ENCODE measurements around the gene INCA1. TPM values are rescaled to one million over a fixed set of nuclear protein-coding genes. Genes with fewer than 3 reads are reported as not detected.

INCA1 gene
- total and polyA plus RNA-seq, 2 donors (not counting 3 experiments of a cell fraction or from before 2014, with no cell fraction given) = 0.71 to 1.0 TPM

DNA sequence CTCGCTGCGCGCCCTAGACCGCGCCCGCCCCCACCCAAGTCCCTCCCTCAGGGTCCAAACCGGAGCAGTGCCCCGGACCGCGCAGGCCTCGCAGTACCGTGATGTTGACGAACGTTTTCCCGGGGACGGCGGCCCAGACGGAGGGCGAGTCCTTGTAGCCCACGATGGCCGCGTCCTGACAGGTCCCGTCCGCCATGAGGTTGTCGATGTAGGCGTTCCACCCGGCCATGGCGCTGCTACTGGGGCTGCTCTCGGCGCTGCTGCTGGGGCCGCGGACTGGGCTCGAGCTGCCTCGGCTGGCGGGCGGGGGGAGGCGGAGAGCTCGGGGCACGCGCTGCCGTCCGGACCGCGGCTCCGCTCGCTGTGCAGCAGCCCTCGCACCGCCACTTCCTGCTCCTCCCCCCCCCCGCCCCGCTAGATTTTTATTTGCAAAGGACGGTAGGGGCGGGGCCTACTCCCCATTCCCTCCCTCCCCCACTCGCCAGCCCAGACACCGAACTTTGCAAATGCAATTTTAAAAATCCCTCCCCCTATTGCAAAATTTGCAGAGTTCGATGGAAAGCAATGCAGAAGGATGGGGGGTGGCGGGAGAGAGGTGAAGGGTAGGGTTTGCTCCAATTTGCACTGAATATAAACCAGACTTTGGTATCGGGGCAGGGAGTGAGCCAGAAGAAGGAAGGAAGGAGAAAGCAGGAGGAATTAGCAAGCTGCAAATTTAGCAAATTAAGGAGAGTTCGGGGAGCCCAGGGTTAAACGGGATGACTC, 49.0 kb downstream of the INCA1 start, which contains the start of gene PFN1:
Gene PFN1 (minus strand): TSS at position 365 of the 765 bp plus-strand sequence. CDS start 136 bp downstream, at position 229.
- peak within 1 kb of the TSS; percentile 88 for H3K4me2 ChIP-seq (ENCODE audit: insufficient read depth, low read length)
- no peaks in the 10 kb centered on the region for H4K20me1 ChIP-seq (replicated peaks; ENCODE audit: control insufficient read depth, extremely low read depth, insufficient read depth, low read length)
- FAIRE-seq (peak; percentile 77), DNase-seq (ENCODE audit: low read depth, low spot score) (peak; percentile 81)
- ChIA-PET POLR2A (interaction anchor here (0.6 to 2.3 kb wide), 2 partner anchors 10 to 19 kb away, joined by 4 to 18 read pairs; partner anchors contain the start of gene SPAG7), CTCF (interaction anchor here (0.7 to 2.8 kb wide), 4 partner anchors 17 to 46 kb away, joined by 3 to 12 read pairs (median 3); partner anchors contain the start of gene CHRNE)
- BruUV-seq (replicated peaks) = no TSS peak
- TF ChIP-seq, protein P1, sequence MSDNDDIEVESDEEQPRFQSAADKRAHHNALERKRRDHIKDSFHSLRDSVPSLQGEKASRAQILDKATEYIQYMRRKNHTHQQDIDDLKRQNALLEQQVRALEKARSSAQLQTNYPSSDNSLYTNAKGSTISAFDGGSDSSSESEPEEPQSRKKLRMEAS (IDR thresholded peaks at IDR 0.05; ENCODE audit: insufficient read depth, insufficient read length) = no peak
- TF ChIP-seq POLR2AphosphoS5 (IDR thresholded peaks at IDR 0.05; ENCODE audit: insufficient read depth, low read depth, low read length) = peak; percentile 97
- peak; percentile 95 for TF ChIP-seq POLR2A (IDR thresholded peaks at IDR 0.05; ENCODE audit: low read depth, low read length)
- no peak for TF ChIP-seq JUN (IDR thresholded peaks at IDR 0.05; ENCODE audit: borderline replicate concordance, insufficient read depth, insufficient read length, low read depth)
- TF ChIP-seq FOS (IDR thresholded peaks at IDR 0.05; ENCODE audit: borderline replicate concordance, insufficient read depth, low read length) = no peak
- no peak for TF ChIP-seq GATA2 (IDR thresholded peaks at IDR 0.05; ENCODE audit: insufficient read depth, insufficient read length, low read depth, low read length)
- TF ChIP-seq MYC (IDR thresholded peaks at IDR 0.05; ENCODE audit: low read depth, low read length) = no peak
- H3K9me3 ChIP-seq (replicated peaks; ENCODE audit: control insufficient read depth, insufficient read depth, low read length) = no peaks in the 10 kb centered on the region
- peaks cover 38% of the 10 kb centered on the region for H3K4me1 ChIP-seq (ENCODE audit: control insufficient read depth, extremely low read depth, insufficient read depth, low read length)
- dilution Hi-C loops (cut with MboI; ENCODE audit: extremely low pct_ligation_motif_present, low sequenced_read_pairs) = no loop called here
- H3K79me2 ChIP-seq (ENCODE audit: control insufficient read depth, insufficient read depth, low read length) = peaks cover 49% of the 10 kb centered on the region
- H2AFZ ChIP-seq (ENCODE audit: low read depth, low read length) = peak within 1 kb of the TSS; percentile 51
- no peaks in the 10 kb centered on the region for H3K9me1 ChIP-seq (replicated peaks; ENCODE audit: control insufficient read depth, extremely low read depth, insufficient read depth, low read length)
- peak within 1 kb of the TSS; percentile 90 for H3K27ac ChIP-seq (ENCODE audit: insufficient read depth, low read depth, low read length)
- H3K4me3 ChIP-seq (replicated peaks in 1 of 3; ENCODE audit: insufficient read depth in 1 of 3, low read depth in 1 of 3, low read length in 3 of 3) = peak within 1 kb of the TSS; percentile 83 to 99 (median 95)
- H3K27me3 ChIP-seq (ENCODE audit: control insufficient read depth in 2 of 2, insufficient read depth in 2 of 2, low read length in 2 of 2) = no peaks in the 10 kb centered on the region
- peaks cover 8 to 20% of the 10 kb centered on the region in 2 experiments for H3K36me3 ChIP-seq (ENCODE audit: control insufficient read depth in 2 of 2, extremely low read depth in 1 of 2, insufficient read depth in 2 of 2, low read length in 2 of 2)
- H3K9ac ChIP-seq (replicated peaks; ENCODE audit: extremely low read depth, insufficient read depth, low read length) = peak within 1 kb of the TSS; percentile 76
- intact Hi-C loops (cut with micrococcal nuclease) = loop anchor here (1.0 to 2.0 kb wide), 3 partner anchors 8 to 40 kb away; partner anchors contain the start of genes RNF167, SLC25A11 and SPAG7
